ENCODE results near the gene NDST1.

NDST1 gene

DNA sequence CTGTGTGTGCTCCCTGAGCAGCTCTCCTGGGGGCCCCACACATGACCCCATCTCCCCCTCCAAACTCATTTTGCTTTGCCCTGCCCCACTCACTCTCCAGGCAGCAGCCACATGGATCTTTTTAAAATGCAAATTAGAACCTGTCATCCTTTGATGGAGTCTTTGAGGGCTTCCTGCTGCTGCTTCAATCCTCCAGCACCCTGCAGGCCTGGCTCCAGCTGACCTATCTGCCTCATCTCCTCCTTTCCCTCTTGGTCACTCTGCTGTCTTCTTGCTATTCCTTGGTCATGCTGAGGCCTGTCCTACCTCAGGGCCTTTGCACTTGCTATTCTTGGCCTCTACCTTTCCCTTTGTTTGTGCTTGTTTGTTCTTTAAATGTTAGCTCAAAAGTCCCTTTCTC is 17.9 kb downstream of the NDST1 start:
- no peak for DNase-seq

DNA sequence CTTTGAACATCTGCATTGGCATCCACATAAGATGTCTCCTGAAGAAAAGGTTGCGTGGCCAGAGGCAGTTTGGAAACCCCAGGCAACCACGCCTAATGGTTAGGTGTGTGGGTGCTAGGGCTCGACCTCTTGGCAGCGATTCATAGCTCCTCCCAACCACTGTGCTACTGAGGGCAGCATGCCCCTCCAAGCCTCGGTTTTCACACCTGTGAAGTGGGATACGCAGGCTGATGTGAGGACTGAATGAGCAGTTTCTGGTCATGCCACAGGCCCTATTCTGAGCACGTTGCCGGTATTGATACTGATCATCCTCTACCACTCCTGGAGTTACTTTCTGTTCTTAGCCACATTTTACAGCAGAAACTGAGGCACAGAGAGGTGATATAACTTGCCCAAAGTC is 19.1 kb downstream of the NDST1 start:
- DNase-seq = no peak

DNA sequence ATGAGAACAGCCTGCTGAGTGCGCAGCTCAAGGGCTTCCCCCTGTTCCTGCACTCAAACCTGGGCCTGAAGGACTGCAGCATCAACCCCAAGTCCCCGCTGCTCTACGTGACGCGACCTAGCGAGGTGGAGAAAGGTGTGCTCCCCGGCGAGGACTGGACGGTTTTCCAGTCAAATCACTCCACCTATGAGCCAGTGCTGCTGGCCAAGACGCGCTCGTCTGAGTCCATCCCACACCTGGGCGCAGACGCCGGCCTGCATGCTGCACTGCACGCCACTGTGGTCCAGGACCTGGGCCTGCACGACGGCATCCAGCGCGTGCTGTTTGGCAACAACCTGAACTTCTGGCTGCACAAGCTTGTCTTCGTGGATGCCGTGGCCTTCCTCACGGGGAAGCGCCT is 19.9 kb downstream of the NDST1 start:
- no peak for DNase-seq

DNA sequence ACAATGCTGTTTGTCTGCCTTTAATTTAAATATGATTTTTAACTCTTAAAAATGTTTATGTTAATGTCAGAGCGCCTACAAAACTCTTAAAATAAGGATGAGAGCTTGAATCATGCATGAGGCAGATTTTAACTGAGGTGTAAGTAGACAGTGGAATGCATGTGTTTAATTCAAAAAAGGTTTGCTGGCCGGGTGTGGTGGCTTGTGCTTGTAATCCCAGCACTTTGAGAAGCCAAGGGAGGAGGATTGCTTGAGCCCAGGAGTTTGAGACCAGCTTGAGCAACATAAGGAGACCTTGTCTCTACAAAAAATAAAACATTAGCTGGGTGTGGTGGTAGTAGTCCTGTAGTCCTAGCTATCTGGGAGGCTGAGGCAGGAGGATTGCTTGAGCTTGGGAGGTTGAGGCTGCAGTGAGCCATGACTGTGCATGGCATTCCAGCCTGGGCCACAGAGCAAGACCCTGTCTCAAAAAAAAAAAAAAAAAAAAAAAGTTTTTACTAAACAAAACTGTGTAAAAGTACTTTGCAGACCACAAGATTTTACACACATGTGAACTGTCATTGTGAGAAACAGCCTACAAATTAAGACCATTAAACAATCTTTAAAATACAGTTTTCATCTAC is 21.1 kb downstream of the NDST1 start:
- no peak for DNase-seq

DNA sequence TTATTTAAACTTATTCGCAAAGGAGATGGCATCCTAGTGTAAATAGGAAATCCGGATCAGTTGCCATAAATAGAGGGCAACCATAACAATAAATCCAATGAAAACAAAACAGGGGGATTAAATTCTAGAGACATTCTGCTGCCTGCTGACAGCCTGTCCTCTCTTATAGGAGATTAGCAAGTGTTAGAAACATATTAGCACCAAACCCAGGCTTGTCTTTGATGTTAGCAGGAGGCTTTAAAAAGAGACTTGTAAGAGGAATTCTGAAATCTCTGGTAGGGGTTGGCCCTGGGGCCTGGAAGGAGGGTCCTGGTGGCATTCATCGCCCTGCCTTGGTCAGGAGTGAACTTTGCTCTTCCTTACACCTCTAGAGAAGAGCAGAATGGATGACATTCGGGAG is 21.6 kb downstream of the NDST1 start:
- DNase-seq = no peak

DNA sequence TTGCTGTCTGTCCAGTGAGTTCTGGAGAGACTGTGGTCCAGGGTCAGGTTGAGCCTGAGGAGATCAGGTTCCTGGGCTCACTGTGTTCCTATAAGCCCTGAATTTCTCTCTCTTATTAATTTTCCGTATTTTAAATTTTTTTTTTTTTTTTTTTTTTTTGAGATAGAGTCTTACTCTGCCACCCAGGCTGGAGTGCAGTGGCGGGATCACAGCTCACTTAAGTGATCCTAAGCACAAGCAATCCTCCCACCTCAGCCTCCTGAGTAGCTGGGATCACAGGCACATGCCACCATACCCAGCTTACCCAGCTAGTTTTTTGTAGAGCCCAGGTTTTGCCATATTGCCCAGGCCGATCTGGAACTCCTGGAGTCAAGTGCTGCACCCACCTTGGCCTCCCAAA is 22.5 kb downstream of the NDST1 start:
- no peak for DNase-seq

DNA sequence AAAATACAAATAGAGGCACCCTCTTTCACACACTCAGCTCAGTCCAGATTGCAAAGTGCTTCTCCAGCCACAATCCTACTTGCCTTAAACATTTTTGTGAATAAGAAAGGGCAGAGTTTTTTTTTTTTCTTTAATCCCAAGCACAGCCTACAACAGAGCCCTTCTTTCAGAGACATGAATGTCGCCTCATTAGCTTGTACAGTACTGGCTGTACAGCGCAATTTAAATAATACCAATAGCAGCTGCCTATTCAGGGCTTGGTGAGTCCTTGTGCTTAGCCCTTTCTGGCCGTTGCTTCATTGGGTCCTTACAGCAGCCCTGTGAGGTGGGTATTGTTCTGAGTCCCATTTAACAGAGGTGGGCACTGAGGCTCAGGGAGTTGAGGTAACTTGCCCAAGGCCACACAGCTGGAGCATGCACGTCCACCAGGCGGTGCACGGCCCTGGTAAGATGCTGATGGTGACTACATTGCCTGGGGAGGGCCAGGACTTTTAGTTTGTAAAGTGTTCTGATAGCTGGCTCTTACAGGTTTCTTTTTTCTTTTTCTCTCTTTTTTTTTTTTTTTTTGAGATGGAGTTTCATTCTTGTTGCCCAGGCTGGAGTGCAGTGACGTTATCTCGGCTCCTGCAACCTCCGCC is 23.1 kb downstream of the NDST1 start:
- DNase-seq = no peak

DNA sequence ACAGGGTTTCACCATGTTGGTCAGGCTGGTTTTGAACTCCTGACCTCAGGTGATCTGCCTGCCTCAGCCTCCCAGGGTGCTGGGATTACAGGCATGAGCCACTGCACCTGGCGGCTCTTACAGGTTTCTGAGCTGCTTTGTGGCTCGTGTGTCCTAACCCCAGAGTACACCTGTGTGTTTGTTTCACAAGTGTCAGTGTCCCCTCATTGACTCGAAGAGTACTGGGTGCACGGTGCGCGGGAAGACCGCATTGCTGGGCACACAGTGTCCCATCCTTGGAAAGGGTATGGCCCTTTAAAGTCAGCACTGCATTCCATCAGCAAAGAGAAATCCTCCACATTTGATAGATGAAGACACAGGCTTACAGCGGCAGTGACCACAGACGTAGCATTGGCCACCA is 23.8 kb downstream of the NDST1 start:
- no peak for DNase-seq

DNA sequence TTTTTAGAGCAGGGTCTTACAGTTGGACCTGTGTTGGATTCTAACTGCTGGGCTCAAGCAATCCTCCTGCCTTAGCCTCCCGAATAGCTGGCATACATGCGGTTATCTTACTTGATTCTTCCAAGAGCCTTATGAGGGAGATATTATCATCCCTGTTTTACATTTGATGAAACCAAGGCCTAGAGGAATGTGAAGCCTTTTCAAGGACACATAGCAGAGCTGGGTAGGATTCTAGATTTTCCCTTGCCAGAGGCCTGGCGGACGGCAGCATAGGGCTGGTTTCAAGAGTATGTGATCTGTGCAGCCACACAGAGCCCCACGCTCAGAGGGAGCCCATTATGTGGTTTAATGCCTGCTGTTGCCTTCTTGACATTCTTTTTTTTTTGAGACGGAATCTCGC is 24.2 kb downstream of the NDST1 start:
- DNase-seq = no peak

DNA sequence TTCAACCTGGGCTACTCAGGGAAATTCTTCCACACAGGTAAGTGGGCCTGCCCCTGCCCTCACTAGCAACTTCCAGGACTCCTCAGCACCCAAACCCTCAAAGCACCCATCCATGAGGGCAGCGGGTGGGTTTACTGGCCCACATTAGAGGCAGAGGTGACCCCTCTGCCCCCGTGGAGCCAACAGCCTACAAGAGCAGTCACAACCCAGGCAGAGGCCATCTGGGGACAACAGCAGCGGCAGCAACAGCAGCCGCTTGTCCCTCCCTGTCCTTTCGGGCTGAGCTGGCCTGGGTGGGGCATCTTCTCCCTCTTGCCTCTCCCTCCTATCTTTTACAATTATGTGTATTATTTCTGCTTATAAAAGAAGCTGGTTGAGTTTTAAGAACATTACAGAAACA is 25.1 kb downstream of the NDST1 start:
- no peak for DNase-seq

DNA sequence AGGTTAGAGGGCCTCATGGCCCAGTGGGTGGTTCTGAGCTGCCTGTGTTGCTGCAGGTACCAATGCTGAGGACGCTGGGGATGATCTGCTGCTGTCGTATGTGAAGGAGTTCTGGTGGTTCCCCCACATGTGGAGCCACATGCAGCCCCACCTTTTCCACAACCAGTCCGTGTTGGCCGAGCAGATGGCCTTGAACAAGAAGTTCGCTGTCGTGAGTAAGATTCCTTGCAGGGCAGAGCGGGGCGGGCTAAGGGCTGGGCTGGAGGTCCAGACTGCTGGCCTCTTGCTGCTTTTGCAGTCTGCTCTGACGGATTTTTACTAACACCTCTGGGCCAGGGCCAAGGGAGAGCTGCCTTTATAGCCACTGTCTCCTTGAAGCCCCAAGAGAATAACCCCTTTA is 26.9 kb downstream of the NDST1 start:
- DNase-seq = no peak

DNA sequence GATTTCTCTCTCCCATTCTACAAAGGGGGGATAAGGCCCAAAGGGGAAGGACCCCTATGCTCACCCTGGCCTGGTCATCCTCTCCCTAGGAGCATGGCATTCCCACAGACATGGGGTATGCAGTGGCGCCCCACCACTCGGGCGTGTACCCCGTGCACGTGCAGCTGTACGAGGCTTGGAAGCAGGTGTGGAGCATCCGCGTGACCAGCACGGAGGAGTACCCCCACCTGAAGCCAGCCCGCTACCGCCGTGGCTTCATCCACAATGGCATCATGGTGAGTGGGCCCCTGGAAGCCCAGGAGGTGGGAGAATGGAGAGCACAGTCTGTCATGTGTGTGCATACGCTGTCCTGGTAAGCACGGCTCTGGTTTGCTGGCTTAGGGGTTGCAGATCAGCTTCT is 27.7 kb downstream of the NDST1 start:
- no peak for DNase-seq

DNA sequence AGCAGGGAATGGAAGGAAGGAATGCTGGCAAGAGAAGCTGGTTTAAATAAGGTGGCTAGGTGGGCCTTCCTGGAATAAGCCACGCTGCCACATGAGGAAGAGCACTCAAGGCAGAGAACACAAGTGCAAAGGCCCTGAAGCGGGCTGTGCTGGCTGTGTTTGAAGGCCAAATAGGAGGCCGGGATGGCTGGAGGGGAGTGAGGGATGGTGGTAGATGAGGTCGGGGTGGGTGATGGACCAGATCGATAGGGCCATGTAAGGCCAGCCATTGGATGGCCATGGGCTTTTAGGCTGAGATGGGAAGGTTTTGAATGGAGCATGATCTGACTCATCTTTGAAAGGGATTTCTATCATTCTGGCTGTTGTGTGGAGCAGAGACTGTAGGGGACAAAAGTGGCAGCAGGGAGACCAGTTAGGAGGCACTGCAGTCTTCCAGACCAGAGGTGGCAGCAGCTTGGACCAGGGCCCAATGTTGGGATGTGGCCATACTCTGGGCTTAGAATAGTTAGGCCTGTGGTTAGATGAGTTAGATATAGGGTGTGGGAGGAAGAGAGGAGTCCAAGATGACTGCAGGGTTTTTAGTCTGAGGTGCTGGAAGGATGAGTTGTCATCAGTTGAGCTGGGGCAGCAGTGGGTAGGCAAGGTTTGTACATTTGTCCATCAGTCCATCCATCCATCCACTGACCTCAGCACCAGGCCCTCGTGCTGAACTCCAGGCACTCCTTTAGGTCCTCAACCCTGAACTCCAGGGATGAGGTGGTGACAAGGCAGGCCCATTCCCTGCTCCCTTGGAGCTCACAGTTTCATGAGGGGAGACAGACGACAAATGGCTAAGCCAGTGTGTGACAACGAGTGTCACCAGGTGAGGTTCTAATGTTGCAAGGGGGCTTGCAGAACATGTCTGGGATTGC is 30.3 kb downstream of the NDST1 start:
- no peak for DNase-seq

DNA sequence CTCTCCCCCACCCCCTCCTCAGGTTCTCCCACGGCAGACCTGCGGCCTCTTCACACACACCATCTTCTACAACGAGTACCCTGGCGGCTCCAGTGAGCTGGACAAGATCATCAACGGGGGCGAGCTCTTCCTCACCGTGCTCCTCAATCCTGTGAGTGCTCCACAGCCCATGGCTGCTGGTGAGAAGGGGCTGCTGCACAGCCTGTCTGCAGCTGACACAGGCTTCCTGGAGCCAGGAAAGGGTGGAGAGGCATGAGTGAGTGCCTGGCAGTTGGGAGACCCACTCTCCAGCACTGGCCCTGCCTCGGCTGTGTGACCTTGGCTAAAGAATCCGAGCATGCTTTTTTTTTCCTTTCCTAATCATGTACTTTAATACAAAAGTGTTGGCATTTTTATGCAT is 31.3 kb downstream of the NDST1 start:
- DNase-seq = no peak

DNA sequence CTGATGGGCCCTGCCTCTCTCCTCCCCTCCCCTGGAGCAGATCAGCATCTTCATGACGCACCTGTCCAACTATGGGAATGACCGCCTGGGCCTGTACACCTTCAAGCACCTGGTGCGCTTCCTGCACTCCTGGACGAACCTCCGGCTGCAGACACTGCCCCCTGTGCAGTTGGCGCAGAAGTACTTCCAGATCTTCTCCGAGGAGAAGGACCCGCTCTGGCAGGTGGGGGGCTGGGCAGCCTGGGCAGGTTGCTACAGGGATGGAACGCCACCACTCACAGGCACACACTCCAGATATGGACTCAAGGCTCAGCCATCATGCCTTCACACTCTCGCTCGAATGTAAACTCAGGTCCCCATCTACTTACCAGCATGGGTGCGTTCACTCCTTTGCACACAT is 32.1 kb downstream of the NDST1 start:
- no peak for DNase-seq

DNA sequence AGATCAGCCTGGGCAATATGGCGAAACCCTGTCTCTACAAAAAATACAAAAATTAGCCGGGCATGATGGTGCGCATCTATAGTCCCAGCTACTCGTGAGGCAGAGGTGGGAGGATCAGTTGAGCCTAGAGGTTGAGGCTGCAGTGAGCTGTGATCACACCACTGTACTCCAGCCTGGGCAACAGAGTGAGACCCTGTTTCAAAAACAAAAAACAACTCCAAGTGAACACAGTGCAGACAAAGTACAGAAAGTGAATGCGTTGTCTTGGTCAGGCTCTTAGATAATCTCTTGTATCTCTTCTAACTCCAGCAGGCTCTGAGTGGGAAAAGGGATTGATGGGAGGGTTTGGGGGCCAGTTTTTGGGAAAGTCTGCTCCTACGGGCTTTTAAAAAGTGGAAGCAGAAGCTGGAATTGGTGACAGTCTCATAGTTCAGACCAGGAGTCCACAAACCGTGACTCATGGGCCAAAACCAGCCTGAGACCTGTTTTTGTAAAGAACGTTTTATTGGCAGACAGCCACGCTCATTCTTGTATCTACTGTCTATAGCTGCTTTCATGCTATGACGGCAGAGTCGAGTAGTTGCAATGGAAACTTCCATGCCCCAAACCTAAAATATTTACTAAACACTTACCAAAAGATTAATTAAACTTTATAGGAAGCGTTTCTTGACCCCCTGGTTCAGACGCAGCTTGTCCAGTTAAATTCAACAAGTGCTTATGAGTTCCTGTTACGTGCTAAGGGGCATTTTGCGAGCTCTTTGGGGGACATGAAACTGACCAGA is 32.9 kb downstream of the NDST1 start:
- DNase-seq = no peak

DNA sequence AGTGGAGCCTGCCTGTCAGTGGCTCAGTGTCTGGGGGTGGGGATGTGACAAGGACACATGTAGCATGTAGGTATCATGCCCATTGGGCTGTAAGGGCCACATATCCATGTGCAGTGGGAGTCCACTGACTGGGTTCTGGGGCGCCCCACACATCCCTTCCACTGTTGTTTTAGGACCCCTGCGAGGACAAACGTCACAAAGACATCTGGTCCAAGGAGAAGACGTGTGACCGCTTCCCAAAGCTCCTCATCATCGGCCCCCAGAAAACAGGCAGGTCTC is 33.4 kb downstream of the NDST1 start:
- DNase-seq = no peak

DNA sequence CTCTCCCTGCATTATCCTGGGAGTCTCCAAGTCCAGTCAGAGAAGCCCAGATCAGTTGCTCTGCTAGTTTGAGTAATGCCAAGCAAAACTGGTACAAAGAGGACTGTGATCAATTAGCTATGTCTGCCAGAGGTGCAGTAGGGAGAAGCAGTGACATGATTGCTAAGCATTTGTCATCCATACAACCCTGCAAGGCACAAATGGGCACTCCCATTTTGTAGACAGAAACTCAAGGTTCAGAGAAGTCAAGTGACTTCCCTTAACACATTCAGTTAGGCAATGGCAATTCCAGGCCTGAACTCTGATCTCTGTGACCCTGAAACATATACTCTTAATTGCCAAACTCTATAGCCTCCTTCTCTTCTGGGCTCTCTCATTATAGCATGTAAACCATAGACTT is 34.0 kb downstream of the NDST1 start:
- peak; percentile 84 to 86 for DNase-seq

DNA sequence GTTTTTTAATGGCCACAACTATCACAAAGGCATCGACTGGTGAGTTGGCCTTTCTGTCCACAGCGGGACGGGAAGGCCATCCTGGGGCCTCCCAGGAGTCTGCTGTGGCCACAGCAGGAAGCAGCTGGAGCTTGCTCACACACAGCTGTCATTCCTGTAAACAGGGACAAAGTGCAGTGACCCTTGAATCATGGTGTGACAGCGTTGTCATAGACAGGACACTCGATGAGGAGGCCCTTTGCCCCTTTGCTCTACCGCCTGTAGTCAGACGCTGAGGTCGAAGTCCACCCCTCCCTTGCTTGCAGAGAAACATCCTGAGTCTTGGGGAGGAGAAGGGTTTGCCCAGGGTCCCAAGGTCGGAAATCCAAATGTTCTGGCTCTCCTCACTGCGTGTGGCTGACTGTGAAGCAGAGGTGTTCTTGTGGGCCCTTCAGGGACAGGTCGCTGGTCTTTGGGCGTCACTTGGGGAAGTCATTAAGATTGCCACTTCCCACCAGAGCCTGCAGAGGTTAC is 35.1 kb downstream of the NDST1 start:
- no peak for DNase-seq

DNA sequence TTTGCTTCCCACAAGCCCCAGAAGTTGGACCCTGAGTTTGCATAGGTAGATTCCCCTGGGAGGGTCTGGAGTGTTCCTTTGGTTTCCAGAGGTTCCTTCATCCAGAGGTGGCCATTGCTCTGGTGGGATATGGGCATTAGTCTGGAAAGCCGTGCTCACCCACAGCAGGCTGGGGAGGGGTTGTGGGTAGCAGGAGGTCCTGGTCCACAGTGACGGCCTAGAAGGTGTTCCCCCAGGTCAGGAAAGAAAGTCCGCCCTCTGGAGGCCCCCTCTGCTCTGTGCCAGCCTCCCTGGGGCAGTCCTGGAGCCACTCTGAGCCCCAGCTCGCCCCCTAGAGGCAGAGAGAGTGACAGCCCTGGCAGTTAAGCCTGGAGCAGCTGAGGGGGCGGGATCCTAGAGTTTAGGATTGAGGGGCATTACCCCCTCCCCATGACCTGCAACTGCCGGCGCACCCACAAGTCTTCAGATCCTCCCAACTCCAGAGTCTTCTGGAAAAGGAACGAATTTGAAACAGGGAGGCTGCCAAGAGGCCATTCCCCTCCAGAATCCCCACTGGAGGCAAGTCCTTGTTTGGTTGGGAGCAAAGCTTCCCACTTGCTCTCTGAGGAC is 36.8 kb downstream of the NDST1 start:
- peak; percentile 53 to 85 for DNase-seq

DNA sequence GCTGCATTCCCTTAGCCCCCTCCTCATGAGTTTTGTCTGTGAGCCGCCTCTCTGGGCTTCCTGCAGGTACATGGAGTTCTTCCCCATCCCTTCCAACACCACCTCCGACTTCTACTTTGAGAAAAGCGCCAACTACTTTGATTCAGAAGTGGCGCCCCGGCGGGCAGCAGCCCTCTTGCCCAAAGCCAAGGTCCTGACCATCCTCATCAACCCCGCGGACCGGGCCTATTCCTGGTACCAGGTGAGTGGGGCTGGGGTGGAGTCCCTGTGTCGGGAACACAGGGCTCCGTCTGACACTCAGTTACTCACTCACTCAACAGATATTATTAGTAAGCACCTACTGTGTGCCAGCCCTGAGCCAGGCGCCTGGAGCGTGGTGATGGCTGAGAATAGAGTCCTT is 37.3 kb downstream of the NDST1 start:
- DNase-seq = no peak

DNA sequence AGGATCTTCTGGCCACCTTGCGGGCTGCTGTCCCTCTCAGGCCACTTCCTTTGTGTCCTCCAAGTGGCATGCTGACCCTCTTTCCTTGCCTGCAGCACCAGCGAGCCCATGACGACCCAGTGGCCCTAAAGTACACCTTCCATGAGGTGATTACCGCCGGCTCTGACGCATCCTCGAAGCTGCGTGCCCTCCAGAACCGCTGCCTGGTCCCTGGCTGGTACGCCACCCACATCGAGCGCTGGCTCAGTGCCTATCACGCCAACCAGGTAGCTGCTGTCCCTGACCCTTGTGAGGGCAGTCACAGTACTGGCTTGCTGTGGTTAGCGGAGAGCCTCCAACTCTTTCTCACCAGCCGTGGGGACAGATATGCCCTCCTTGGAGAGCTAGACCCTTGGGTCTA is 40.2 kb downstream of the NDST1 start:
- DNase-seq = no peak

DNA sequence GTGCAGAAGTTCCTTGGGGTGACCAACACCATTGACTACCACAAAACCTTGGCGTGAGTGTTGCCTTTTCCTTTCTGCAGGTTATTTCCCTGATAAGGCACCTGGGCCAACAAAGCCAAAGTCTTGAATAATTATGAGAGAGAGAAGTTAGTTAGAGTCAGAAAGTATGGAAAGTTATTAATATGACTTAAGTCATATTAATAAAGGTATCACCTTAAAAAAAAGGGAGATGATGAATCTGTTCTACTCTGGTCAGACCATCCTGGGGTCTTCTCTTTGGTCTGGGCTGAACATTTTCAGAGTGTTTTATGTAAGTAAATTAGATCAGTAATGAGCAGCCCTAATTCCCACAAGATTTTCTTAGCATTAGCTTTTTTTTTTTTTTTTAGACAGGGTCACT is 41.8 kb downstream of the NDST1 start:
- DNase-seq = no peak

All from inflammatory macrophage treated with lipopolysaccharide for 1 hour (primary cell).